Loucy (cell line): ENCODE measurements around the gene CHST11.

ENCODE experiments used
- H2AFZ ChIP-seq: fragments of 200-600 bp; sonication (generic); 2 replicates; pipeline ENCODE4 v1.6.0; 2016; ENCODE audit warnings: antibody characterized with exemption, mild to moderate bottlenecking, low read length, moderate library complexity
- H3F3A ChIP-seq: fragments of 200-600 bp; 2 replicates; pipeline ENCODE4 v1.6.0; 2016; ENCODE audit warnings: antibody characterized with exemption, low read depth, mild to moderate bottlenecking
- H3K27me3 ChIP-seq: fragments of 200-600 bp; sonication (generic); 2 replicates; pipeline ENCODE4 v1.6.1; 2014; ENCODE audit warnings: low read length, mild to moderate bottlenecking; ENCODE audit not compliant: insufficient read depth, poor library complexity, severe bottlenecking
- H3K36me3 ChIP-seq: fragments of 200-600 bp; sonication (generic); 2 replicates; pipeline ENCODE4 v1.6.1; 2016; ENCODE audit warnings: low read length; ENCODE audit not compliant: insufficient read depth
- H3K4me1 ChIP-seq: fragments of 200-600 bp; sonication (generic); 2 replicates; pipeline ENCODE4 v1.5.1; 2014; ENCODE audit warnings: low read length, mild to moderate bottlenecking; ENCODE audit not compliant: insufficient read depth, poor library complexity, severe bottlenecking
- H3K4me2 ChIP-seq: fragments of 200-600 bp; sonication (generic); 2 replicates; pipeline ENCODE4 v1.6.0; 2014; ENCODE audit warnings: antibody characterized with exemption, low read length, low read depth, mild to moderate bottlenecking; ENCODE audit not compliant: poor library complexity, severe bottlenecking
- H3K4me3 ChIP-seq: fragments of 200-600 bp; sonication (generic); 2 replicates; pipeline ENCODE4 v1.5.1; 2014; ENCODE audit warnings: low read length, mild to moderate bottlenecking, mixed read lengths; ENCODE audit not compliant: poor library complexity, severe bottlenecking
- H3K79me2 ChIP-seq: fragments of 200-600 bp; sonication (generic); 2 replicates; pipeline ENCODE4 v1.6.1; 2014; ENCODE audit warnings: low read length; ENCODE audit not compliant: insufficient read depth
- H3K9ac ChIP-seq: fragments of 200-600 bp; sonication (generic); 2 replicates; pipeline ENCODE4 v1.6.0; 2014; ENCODE audit warnings: mild to moderate bottlenecking, low read depth, low read length, moderate library complexity; ENCODE audit not compliant: poor library complexity, severe bottlenecking
- H3K9me2 ChIP-seq: fragments of 200-600 bp; sonication (generic); replicated peaks from 2 replicates; pipeline ENCODE4 v1.6.1; 2016; ENCODE audit warnings: low read depth, low read length, mixed read lengths
- H3K9me3 ChIP-seq: fragments of 200-600 bp; sonication (generic); 2 replicates; pipeline ENCODE4 v1.6.1; 2014; ENCODE audit warnings: mild to moderate bottlenecking, antibody characterized with exemption, low read length, low read depth; ENCODE audit not compliant: insufficient read depth
- H4K20me1 ChIP-seq: fragments of 200-600 bp; sonication (generic); 2 replicates; pipeline ENCODE4 v1.6.0; 2014; ENCODE audit warnings: antibody characterized with exemption, low read length, mild to moderate bottlenecking; ENCODE audit not compliant: insufficient read depth, poor library complexity, severe bottlenecking
- CTCF ChIP-seq: fragments of 200-600 bp; sonication (generic); conservative IDR thresholded peaks from 2 replicates; pipeline ENCODE4 v1.5.1; 2014; ENCODE audit warnings: mild to moderate bottlenecking, antibody characterized with exemption, low read length
- EZH2phosphoT487 ChIP-seq: fragments of 200-600 bp; IDR thresholded peaks from 2 replicates; pipeline ENCODE4 v1.6.1; 2018; ENCODE audit warnings: antibody characterized with exemption, mild to moderate bottlenecking, moderate library complexity, borderline replicate concordance

The CHST11 gene

GRCh38 chr12:104551313-104551931 is 94.7 kb downstream of the CHST11 start:
- no peaks in the 10 kb centered on the region for H3F3A ChIP-seq
- H3K79me2 ChIP-seq, result peaks cover 100% of the 10 kb centered on the region
- H4K20me1 ChIP-seq, result peaks cover 100% of the 10 kb centered on the region
- peaks cover 68% of the 10 kb centered on the region; the same call in 1 of the 2 replicates for H3K36me3 ChIP-seq
- H3K9me3 ChIP-seq, result no peaks in the 10 kb centered on the region
- H3K4me2 ChIP-seq, result no peak overlapping the region
- H2AFZ ChIP-seq, result no peak overlapping the region
- no peaks in the 10 kb centered on the region for H3K27me3 ChIP-seq
- no peaks in the 10 kb centered on the region for H3K9me2 ChIP-seq
- H3K9ac ChIP-seq, result no peak overlapping the region
- H3K4me1 ChIP-seq, result peaks cover 25% of the 10 kb centered on the region
- TF ChIP-seq CTCF, result no peak
- TF ChIP-seq EZH2phosphoT487, result no peak
- no peak overlapping the region for H3K4me3 ChIP-seq

- Histone ChIP-seq H3K36me3 (peaks cover 72% of the 10 kb centered on the region; the same call in 1 of the 2 replicates), H3K9me3 (no peaks in the 10 kb centered on the region), H4K20me1 (peaks cover 97% of the 10 kb centered on the region), H3K4me1 (peaks cover 21% of the 10 kb centered on the region), H3F3A (no peaks in the 10 kb centered on the region), H3K4me3 (no peak overlapping the region), H3K27me3 (no peaks in the 10 kb centered on the region), H3K9me2 (no peaks in the 10 kb centered on the region), H2AFZ (no peak overlapping the region), H3K4me2 (no peak overlapping the region), H3K9ac (no peak overlapping the region), H3K79me2 (peaks cover 100% of the 10 kb centered on the region)
- no peak for TF ChIP-seq EZH2phosphoT487
- no peak for TF ChIP-seq CTCF
These were observed 96.7 kb downstream of the CHST11 start for GRCh38 chr12:104553421-104553820.

- Histone ChIP-seq H4K20me1 (peaks cover 95% of the 10 kb centered on the region), H3K4me1 (peaks cover 11% of the 10 kb centered on the region), H3F3A (no peaks in the 10 kb centered on the region), H3K4me2 (no peak overlapping the region), H3K9me3 (no peaks in the 10 kb centered on the region), H3K9ac (no peak overlapping the region), H3K79me2 (peaks cover 98% of the 10 kb centered on the region), H3K27me3 (no peaks in the 10 kb centered on the region), H3K9me2 (no peaks in the 10 kb centered on the region), H2AFZ (no peak overlapping the region), H3K36me3 (peaks cover 80% of the 10 kb centered on the region; the same call in 1 of the 2 replicates), H3K4me3 (no peak overlapping the region)
- TF ChIP-seq EZH2phosphoT487 (no peak), CTCF (no peak)
These were observed 98.9 kb downstream of the CHST11 start for GRCh38 chr12:104555648-104556047.
